Measurements from ENCODE around the gene ALDH1A1.

The ALDH1A1 gene

DNA sequence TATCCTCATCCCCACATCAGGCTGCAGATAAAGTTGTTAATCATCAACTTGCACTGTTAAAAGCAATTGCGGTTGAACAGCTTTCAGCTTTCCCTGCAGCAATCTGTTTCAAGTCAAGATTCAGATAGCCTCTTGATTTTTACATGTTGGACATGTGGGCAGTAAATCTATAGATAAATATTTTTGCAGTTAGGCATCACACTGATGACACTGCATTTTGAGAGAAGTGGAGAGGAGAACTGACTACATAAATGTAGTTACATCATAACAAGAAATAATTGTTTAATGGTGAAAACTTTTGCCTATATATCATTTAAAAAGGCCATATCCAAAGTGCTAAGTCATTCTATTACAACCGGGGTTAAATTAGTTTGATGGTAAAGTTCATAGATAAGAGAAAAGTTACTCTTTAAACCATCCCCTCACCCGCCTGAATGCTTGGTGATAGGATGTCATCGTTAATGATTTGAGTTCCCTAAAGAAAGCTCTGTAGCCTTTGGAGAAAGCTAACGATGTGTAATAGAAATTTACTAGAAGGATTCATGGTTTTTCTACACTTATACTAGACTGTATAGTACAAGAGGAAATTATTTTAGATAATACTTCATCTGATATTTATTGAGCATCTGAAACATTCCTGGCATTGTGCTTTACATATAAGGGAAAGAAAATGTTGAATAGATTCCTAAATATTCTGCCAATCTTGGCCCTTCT is 30.8 kb upstream of the ALDH1A1 start:
- no peak for TF ChIP-seq ZFX (IDR thresholded peaks at IDR 0.05)
- TF ChIP-seq, protein P1, sequence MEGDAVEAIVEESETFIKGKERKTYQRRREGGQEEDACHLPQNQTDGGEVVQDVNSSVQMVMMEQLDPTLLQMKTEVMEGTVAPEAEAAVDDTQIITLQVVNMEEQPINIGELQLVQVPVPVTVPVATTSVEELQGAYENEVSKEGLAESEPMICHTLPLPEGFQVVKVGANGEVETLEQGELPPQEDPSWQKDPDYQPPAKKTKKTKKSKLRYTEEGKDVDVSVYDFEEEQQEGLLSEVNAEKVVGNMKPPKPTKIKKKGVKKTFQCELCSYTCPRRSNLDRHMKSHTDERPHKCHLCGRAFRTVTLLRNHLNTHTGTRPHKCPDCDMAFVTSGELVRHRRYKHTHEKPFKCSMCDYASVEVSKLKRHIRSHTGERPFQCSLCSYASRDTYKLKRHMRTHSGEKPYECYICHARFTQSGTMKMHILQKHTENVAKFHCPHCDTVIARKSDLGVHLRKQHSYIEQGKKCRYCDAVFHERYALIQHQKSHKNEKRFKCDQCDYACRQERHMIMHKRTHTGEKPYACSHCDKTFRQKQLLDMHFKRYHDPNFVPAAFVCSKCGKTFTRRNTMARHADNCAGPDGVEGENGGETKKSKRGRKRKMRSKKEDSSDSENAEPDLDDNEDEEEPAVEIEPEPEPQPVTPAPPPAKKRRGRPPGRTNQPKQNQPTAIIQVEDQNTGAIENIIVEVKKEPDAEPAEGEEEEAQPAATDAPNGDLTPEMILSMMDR (conservative IDR thresholded peaks at IDR 0.05): no peak
- H3K27ac ChIP-seq: no peak overlapping the region

DNA sequence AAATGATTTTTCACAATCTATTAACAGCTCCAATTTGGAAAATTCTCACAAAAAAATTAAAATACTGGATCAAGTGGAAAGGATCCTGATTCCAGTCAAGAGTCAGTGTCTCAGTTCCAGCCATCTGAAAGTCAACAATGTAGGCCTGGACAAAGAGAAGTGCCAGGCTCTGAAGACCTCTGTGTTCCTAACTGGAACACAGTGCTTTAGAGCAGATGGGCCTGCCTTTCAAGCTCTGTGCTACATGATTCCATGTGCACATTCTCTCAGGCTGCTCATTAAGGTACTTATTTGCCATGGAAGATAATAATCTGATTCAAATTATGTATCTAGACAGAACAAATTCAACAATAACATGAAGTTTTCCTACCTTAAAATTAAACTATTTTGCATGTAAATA is 30.2 kb upstream of the ALDH1A1 start:
- no peak overlapping the region for H3K27ac ChIP-seq
- TF ChIP-seq ZFX (IDR thresholded peaks at IDR 0.05): no peak
- TF ChIP-seq, protein P1 (conservative IDR thresholded peaks at IDR 0.05): no peak

DNA sequence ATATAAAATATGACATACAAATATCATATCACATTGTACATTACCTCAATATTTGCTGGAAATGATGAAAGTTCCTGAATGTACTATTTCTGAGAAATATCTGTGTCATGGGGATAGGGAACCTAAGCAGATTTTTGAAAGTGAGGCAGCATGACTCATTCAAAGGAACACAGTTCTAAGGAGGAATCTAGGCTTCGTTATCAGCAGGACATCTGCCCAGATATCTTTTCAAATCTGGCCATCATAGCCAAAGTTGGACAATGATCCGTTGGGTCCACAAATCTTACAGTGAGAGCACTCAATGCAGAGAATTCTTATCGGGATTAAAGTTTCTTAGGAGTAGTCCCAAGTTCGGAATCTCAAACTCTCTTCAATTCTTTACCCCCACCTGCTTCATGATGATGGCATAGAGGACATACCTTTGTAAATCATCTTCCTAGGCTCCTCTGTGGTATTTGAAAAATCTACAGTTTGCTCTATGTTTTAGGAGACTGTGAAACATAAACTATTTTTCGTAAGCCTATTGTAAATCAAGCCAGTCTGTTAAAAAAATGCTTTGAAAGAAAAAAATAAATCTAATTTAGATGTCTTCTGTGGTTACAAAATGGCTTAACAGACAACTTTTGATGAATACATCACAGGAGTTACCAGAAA is 29.4 kb upstream of the ALDH1A1 start:
- TF ChIP-seq, protein P1 (conservative IDR thresholded peaks at IDR 0.05): no peak
- no peak for TF ChIP-seq ZFX (IDR thresholded peaks at IDR 0.05)
- H3K27ac ChIP-seq: no peak overlapping the region

DNA sequence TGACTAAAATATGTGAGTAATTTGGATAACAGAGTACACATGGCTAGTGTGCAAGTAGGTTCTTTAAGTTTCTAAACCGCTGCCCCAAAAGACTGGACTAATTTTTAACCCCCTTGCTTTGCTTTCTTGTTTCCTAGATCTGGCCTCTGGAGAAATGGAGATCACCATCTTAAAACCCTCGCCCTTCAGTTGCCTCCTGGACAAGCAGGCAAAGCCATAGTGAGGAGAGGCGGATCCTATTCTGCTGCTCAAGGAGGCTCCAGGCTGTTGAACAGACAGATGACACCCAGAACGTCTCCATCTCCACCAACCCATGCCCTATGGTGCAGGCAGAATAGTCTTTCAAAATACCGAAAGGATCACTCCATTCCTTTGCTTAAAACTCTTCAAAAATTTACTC is 28.6 kb upstream of the ALDH1A1 start:
- TF ChIP-seq, protein P1 (conservative IDR thresholded peaks at IDR 0.05): no peak
- TF ChIP-seq ZFX (IDR thresholded peaks at IDR 0.05): no peak
- no peak overlapping the region for H3K27ac ChIP-seq

DNA sequence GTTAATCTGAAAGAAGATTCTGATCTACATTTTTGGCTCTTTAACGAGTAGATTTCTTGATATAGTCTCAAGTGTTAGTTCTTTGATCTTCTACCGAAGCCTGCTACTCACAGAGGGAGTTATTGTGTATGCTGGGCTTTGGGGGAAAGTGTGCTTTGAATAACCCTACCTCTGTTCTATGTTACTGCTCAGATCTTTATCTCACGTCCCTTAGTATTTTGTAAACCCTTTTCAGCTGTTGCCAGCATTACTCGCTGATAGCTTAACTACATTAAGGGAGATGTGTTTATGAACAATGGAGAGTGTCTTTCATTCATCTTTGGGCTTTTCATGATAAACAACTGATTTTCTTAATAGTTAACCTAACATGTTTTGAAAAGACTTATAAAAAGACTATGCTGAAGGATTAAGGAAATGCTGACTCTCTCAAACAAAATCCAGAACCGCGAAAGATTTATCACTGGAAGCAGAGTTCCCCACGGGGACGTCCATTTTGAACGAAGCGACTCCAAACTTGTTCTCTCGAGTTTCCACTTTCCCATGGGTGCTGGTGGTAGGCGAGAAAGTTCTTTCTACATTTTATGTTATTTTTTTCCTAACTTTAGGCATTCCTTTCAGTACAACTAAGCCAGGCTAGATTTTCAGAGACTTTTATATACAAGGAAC is 27.9 kb upstream of the ALDH1A1 start:
- TF ChIP-seq ZFX (IDR thresholded peaks at IDR 0.05): no peak
- TF ChIP-seq, protein P1 (conservative IDR thresholded peaks at IDR 0.05): no peak
- no peak overlapping the region for H3K27ac ChIP-seq

DNA sequence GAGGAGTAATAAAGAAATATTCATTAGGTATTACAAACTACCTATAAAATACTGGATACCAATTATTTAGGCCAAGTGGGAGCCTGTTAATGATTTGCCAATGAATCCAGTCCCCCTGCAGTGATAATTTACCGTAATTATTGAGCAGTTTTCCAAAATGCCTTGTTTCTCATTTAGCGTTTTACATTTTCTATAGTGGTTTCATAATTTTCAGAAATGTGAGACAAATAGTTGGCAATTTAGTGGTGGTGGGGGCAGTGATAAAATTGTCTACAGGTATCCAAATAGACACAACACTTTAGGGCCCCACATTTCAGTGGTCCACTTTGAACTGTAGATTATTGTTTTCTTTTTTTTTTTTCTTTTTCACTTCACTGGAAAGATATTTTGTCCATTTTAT is 27.3 kb upstream of the ALDH1A1 start:
- no peak for TF ChIP-seq ZFX (IDR thresholded peaks at IDR 0.05)
- TF ChIP-seq, protein P1 (conservative IDR thresholded peaks at IDR 0.05): no peak
- H3K27ac ChIP-seq: no peak overlapping the region

Measured in C4-2B (cell line).